ENCODE measurements around the gene CEP135. TPM values are rescaled to one million over a fixed set of nuclear protein-coding genes. Genes with fewer than 3 reads are reported as not detected.

Gene CEP135
- total RNA-seq, 2 experiments from 2014 or later: 12.5 to 12.9 TPM

DNA sequence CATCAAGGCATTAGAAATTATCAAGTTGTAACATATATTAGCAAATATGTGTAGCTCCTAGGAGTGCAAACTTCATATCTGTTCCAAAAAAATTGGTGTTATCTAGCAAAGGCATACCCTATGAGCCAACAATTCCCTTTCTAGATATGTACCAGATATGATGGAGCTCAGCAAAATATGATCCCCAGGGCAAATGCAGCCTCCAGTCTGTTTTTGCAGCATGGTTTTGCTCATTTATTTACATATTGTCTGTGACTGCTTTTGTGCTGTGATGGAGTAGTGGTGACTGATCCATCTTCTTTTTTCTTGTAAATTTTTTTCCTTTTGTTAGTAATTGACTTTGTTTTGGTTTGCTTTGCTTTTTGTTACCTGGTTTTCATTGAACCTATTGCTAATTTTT lies 41.0 kb downstream of the CEP135 start:
- ATAC-seq: no peak
- peaks cover 27% of the 10 kb centered on the region for H3K4me1 Mint-ChIP-seq (ENCODE audit: low read depth)
- no peak overlapping the region for H3K27ac Mint-ChIP-seq
- ChIA-PET CTCF (no interaction called here), POLR2A (no interaction called here)
- no peaks in the 10 kb centered on the region for H3K9me3 Mint-ChIP-seq
- TF ChIP-seq, protein P1, sequence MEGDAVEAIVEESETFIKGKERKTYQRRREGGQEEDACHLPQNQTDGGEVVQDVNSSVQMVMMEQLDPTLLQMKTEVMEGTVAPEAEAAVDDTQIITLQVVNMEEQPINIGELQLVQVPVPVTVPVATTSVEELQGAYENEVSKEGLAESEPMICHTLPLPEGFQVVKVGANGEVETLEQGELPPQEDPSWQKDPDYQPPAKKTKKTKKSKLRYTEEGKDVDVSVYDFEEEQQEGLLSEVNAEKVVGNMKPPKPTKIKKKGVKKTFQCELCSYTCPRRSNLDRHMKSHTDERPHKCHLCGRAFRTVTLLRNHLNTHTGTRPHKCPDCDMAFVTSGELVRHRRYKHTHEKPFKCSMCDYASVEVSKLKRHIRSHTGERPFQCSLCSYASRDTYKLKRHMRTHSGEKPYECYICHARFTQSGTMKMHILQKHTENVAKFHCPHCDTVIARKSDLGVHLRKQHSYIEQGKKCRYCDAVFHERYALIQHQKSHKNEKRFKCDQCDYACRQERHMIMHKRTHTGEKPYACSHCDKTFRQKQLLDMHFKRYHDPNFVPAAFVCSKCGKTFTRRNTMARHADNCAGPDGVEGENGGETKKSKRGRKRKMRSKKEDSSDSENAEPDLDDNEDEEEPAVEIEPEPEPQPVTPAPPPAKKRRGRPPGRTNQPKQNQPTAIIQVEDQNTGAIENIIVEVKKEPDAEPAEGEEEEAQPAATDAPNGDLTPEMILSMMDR (IDR thresholded peaks at IDR 0.05): no peak
- intact Hi-C loops (cut with micrococcal nuclease): no loop called here
- no peaks in the 10 kb centered on the region for H3K27me3 Mint-ChIP-seq
- peaks cover 32% of the 10 kb centered on the region for H3K36me3 Mint-ChIP-seq (ENCODE audit: low read depth)
- H3K4me3 Mint-ChIP-seq: no peak overlapping the region
- no peak for DNase-seq

DNA sequence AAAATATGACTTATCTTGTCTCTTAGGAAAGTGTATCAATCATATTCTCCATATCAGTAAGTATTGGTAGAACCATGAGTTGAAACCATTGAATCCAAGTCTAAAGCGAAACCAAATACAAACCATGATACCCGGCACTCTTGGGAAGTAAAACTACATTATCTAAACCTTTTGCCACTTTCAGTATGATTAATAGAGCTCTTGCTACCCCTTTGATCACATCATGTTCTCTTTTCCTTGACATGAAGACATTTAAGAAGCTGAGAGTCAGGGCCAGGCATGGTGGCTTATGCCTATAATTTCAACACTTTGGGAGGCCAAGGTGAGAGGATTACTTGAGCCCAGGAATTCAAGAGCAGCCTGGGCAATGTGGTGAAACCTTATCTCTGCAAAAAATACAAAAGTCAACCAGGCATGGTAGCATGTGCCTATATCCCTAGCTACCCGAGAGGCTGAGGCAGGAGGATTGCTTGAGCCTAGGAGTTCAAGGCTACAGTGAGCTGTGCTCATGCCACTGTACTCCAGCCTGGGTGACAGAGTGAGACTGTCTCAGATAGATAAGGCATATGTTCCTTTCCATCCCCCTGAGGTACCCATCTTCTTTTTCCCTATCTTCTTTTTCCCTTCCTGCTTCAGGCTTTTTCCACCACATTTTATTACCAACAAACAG lies 45.4 kb downstream of the CEP135 start:
- intact Hi-C loops (cut with micrococcal nuclease): no loop called here
- TF ChIP-seq, protein P1 (IDR thresholded peaks at IDR 0.05): no peak
- ChIA-PET POLR2A (no interaction called here), CTCF (interaction anchor here (1.6 kb wide), 1 partner anchor 14 kb away, joined by 3 read pairs; no protein-coding TSS in a partner anchor)
- no peaks in the 10 kb centered on the region for H3K9me3 Mint-ChIP-seq
- ATAC-seq: peak; percentile 92
- peak; percentile 15 for DNase-seq
- peak overlapping the region; percentile 58 for H3K27ac Mint-ChIP-seq
- peaks cover 27% of the 10 kb centered on the region for H3K4me1 Mint-ChIP-seq (ENCODE audit: low read depth)
- no peaks in the 10 kb centered on the region for H3K27me3 Mint-ChIP-seq
- H3K4me3 Mint-ChIP-seq: no peak overlapping the region
- peaks cover 44% of the 10 kb centered on the region for H3K36me3 Mint-ChIP-seq (ENCODE audit: low read depth)

DNA sequence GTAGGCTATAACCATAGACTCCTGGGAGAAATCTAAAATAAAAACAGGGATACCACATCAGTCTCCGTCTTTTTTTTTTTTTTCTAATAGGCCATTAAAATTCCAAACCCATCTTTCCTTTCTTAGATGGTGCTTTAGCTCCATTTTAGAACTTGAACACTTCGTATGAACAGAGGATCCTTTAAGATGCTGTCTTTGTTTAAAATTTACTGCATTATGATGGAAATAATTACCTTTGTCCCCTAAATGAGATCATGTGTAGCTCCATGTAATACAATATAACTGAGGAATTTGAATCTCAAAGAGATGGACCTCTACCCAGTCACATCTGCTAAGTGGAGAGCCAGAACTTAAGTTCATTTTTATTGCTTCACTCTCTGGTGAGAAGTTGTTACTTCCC lies 47.9 kb downstream of the CEP135 start:
- Mint-ChIP-seq H3K27me3 (no peaks in the 10 kb centered on the region), H3K4me3 (no peak overlapping the region), H3K36me3 (ENCODE audit: low read depth) (peaks cover 62% of the 10 kb centered on the region), H3K4me1 (ENCODE audit: low read depth) (peaks cover 27% of the 10 kb centered on the region), H3K9me3 (no peaks in the 10 kb centered on the region), H3K27ac (no peak overlapping the region)
- no peak for DNase-seq
- CTCF ChIA-PET: interaction anchor here (1.4 to 1.9 kb wide), 2 partner anchors 9 to 13 kb away, joined by 4 to 8 read pairs; no protein-coding TSS in a partner anchor
- POLR2A ChIA-PET: interaction anchor here (0.9 kb wide), 1 partner anchor 9 kb away, joined by 3 read pairs; no protein-coding TSS in a partner anchor
- intact Hi-C loops (cut with micrococcal nuclease): no loop called here
- TF ChIP-seq, protein P1 (IDR thresholded peaks at IDR 0.05): no peak
- no peak for ATAC-seq

DNA sequence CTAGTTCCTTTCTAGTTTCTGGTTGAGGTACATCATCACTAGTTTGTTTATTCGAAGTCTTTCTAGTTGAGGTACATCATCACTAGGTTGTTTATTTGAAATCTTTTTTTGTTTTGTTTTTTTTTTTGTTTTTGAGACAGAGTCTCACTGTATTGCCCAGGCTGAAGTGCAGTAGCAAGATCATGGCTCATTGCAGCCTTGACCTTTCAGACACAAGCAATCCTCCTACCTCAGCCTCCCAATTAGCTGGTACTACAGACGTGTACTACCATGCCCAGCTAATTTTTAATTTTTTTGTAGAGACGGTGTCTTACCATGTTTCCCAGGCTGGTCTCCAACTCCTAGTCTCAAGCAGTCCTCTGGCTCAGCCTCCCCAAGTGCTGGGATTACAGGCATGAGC lies 54.9 kb downstream of the CEP135 start:
- Mint-ChIP-seq H3K36me3 (ENCODE audit: low read depth) (peaks cover 65% of the 10 kb centered on the region), H3K27ac (no peak overlapping the region), H3K9me3 (peaks cover 2% of the 10 kb centered on the region), H3K4me1 (ENCODE audit: low read depth) (peaks cover 4% of the 10 kb centered on the region), H3K27me3 (no peaks in the 10 kb centered on the region), H3K4me3 (no peak overlapping the region)
- ChIA-PET POLR2A (no interaction called here), CTCF (no interaction called here)
- TF ChIP-seq, protein P1 (IDR thresholded peaks at IDR 0.05): no peak
- DNase-seq (no peak), ATAC-seq (no peak)
- intact Hi-C loops (cut with micrococcal nuclease): no loop called here

DNA sequence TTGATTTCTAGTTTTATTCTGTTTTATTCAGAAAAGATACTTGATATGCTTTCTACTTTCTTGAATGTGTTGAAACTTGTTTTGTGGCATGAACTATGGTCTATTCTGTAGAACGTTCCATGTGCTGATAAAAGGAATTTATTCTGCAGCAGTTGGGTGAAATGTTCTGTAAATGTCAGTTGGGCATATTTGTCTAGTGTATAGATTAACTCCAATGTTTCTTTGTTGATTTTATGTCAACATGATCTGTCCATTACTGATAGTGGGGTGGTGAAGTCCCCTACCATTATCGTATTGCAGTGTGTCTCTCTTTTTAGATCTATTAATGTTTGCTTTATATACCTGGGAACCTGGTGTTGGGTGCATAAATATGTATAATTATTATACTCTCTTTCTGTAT lies 55.5 kb downstream of the CEP135 start:
- H3K4me1 Mint-ChIP-seq (ENCODE audit: low read depth): peaks cover 4% of the 10 kb centered on the region
- ATAC-seq: no peak
- DNase-seq: no peak
- TF ChIP-seq, protein P1 (IDR thresholded peaks at IDR 0.05): no peak
- H3K27me3 Mint-ChIP-seq: no peaks in the 10 kb centered on the region
- H3K9me3 Mint-ChIP-seq: peaks cover 2% of the 10 kb centered on the region
- ChIA-PET CTCF (no interaction called here), POLR2A (no interaction called here)
- intact Hi-C loops (cut with micrococcal nuclease): no loop called here
- H3K4me3 Mint-ChIP-seq: no peak overlapping the region
- no peak overlapping the region for H3K27ac Mint-ChIP-seq
- H3K36me3 Mint-ChIP-seq (ENCODE audit: low read depth): peaks cover 61% of the 10 kb centered on the region

Data from activated CD8-positive, alpha-beta T cell treated with anti-CD3 and anti-CD28 coated beads for 36 hours (primary cell).